DMS53 treated with DMSO at 0.1 percent for 48 hours (cell line): ENCODE measurements around the gene FNDC3B.
"Not testable (repeated sequence)": the region's sequence is repeated elsewhere in the genome, so short reads cannot be mapped to it uniquely, and the experiment has no call there.

Source experiments
- DNase-seq: peaks from one replicate; lab custom pipeline; 2025; ENCODE audit not compliant: unreplicated experiment; lab: John Stamatoyannopoulos, UW

Gene FNDC3B

GRCh38 chr3:172354931-172355499 lies 315.6 kb downstream of the FNDC3B start:
- DNase-seq = no peak

GRCh38 chr3:172355836-172356235 lies 316.5 kb downstream of the FNDC3B start:
- DNase-seq = no peak

DNA sequence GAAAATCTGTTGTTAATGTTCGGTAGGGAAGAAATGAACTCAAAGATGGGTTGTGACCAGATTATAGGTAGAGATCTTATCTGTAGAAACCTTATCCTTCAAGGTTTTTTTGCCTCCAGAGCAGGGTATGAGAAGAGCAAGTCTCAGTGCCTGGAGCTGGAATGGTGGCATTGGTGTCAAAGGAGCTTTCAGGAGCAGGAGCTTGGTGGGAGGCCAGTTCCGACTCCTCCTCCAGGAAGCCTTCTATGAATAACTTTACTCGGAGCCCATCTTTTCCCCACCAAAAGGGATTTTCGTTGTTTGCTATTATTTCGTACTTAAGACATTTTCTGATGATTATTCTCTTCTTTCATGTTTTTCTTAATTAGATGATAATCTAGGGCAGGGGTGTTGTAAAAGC lies 317.0 kb downstream of the FNDC3B start:
- DNase-seq = no peak

GRCh38 chr3:172357850-172358754 lies 318.7 kb downstream of the FNDC3B start:
- DNase-seq = no peak

DNA sequence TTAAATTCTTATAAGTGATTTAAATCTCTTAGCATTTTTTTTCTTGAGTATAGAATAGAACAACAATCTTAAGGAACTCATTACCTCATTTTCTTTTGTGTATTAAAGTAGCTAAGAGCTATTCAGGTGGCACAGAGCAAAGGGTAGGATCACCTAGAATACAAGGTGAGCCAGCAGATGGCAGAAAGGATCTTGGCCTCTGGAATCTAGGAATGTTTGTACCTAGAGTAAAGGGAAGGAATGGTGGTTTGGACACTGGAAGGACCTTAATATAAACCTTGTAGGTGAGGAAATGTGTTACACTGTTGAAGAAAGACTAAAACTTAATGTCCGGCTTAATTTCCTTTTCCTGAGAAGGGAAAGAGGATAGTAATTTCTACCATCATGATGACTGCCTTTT lies 319.9 kb downstream of the FNDC3B start:
- no peak for DNase-seq

- no peak for DNase-seq
These were observed 320.6 kb downstream of the FNDC3B start for GRCh38 chr3:172359996-172360395.

GRCh38 chr3:172362583-172362982 lies 323.2 kb downstream of the FNDC3B start:
- DNase-seq = no peak

GRCh38 chr3:172364374-172365027 lies 325.1 kb downstream of the FNDC3B start:
- no peak for DNase-seq

- DNase-seq = no peak
These were observed 325.7 kb downstream of the FNDC3B start for GRCh38 chr3:172365028-172365567.

DNA sequence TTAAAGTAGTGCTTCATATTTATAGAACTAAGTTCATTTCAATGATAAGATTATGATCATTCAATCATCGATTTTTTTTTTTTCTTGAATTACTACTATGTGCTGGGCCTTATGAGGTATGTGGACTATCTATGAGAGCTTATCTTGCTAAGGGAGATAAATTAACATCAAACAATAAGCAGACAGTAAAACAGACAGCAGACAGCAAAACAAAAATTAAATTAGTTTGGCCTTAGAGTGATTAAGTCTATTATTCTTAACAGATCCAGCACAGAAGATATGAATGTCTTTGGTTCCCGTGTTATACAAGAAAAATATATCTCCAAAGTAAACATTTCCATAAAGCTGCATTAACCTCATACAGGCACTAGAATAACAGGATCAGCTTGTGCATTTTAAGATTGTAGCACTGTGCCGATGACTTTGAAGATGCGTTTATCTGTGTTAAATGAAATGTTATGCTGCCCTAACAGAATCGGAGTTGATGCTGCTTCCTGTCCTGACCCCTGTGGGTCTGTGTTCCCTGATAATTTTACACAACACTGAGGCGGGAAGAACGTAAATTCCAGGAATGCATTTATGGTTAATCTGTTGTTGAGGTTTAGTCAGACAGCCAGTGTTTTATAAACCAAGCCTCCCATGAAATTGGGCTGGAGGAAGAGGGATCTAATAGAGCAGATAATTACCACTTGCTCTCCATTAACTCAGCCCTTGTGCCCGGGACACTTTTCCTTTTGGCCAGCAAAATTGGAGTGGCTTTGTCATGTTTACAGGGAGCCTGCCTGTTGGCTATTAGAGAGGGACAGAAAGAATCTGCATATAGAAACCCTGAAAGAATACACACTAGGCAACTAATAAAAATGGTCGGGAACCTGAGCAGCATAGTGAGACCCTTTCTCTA lies 328.1 kb downstream of the FNDC3B start:
- DNase-seq = no peak

DNA sequence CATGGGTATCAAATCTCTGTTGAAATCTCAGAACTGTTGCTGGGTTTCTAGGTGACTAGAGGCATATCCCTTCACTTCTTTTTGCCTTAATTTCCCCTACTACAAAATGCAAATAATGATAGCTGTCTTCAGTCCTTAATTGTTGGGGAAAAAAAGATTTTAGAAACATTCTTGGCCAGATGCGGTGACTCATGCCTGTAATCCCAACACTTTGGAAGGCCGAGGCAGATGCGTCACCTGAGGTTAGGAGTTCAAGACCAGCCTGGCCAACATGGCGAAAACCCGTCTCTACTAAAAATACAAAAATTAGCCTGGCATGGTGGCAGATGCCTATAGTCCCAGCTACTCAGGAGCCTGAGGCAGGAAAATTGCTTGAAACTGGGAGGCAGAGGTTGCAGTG lies 329.2 kb downstream of the FNDC3B start:
- DNase-seq = not testable (repeated sequence)

DNA sequence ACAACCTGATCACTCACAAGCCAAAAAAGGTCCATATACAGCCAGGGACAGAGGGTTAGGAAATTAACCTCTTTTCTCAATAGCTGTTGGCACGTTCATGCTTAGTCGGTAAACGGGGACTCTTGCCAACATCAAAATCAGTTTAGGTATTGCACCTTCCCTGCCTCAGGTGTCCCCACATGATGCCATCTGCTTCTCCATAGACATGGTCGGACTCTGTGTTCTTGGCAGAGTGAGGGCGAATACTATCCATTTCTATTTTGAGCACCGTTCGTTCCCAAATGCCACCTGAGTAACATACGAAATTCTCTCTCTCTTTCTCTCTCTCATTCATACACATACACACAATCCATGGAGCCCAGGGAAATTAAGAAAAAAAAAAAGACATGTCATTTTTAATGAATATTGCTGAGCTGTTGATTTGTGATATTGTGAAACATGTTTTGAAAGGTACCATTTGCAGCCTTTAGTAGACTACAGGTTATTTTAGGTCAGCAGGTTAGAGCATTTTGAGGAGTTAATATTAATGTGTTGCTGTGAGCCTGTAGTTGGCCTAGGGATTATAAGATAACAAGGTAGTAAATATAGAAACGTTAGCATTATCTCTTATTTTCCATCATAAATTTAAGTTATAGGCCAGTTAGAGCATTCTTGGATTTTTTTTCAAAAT lies 330.3 kb downstream of the FNDC3B start:
- DNase-seq = no peak

DNA sequence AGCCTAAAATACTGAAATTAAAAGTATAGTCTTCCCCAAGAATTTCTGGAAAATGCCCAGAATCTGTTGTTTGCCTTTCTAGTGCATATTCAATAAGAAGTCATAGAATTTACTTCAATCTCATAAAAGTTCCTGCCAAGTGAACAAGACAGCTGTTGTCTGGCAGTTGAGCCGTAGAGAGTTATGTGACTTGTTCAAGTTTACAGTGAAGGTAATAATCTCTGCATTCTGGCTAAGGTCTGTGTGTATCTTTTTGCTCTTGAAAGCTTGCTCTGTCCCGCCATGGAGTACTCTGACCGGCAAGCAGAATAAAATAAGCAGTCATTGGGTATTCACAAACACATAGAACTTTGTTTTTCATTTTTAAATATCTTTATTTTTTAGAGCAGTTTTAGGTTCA lies 331.0 kb downstream of the FNDC3B start:
- no peak for DNase-seq

DNA sequence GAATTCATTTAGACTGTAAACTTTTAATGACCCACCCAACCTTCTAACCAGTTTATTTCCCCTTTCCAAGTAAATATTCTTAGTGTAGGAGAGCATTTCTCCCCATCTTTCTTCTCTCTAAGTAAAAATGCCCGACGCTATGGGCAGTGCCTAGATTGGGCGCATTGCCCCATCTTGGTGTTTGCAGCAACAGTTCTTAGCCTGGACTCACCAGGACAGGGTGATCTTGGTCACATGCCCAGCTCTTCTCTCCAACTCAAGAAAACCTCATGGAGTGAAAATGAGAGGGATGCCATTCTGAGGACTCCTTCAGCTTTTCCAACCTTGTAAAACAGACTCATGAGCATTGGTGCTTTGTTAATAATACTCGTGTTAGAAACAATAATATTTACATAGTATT lies 332.2 kb downstream of the FNDC3B start:
- no peak for DNase-seq

- DNase-seq = no peak
These were observed 333.5 kb downstream of the FNDC3B start for GRCh38 chr3:172372895-172373294.

GRCh38 chr3:172373912-172374311 lies 334.5 kb downstream of the FNDC3B start:
- no peak for DNase-seq

- no peak for DNase-seq
These were observed 335.9 kb downstream of the FNDC3B start for GRCh38 chr3:172375206-172375850.

DNA sequence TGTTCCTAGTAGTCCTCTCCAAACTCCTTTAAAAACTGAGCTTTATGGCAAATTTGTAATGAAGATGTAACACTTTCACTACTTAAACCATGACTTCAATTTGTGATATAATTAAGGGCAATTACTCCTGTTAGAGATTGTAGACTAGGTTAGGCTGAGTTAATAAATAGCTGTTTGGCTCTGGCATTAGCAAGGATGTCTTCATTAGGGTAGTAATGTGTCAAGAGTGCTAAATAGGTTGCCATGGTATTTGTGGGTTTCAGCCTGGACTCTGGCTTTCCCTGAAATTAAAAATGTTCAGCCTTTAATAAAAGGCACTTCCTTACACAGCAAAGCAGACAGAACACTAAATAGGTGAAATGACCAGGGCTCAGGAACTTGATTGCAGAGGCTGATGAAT lies 337.0 kb downstream of the FNDC3B start:
- no peak for DNase-seq

DNA sequence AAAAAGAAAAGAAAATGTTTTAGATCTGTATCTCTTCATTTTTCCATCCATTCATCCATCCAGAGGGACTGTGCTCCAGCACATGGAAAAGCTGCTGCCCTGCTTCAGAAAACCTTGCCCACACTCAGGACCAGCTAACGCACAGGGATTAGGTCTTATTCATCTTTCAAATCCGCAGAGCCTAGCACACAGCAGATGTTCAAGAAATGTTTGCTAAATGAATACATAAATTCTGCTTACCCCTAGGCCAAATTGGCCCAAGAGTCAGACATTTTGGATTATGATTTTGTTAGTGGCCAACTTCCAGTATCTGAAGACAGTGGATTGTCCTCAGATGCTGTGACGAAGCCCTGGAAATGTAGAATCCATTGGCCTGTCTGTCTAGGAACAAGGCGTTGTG lies 337.5 kb downstream of the FNDC3B start:
- no peak for DNase-seq

DNA sequence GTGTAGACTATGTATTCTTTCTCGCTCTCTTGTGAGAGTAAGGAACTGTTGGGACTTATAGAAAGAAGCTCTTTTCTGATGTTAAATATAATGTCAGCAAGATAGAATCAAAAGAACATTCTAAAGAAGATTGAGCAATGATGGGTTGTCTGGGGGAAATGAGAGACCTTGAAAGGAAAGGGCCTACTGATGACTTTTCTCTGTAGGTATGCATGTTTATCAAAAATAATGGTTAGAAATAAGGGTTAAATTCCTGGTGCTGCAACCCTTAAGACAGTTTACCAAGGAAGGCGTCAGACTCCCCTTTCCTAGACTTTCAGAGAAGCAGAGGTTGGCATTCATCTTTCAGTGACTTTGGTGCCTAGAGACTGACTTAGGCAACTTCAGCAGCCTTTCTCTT lies 339.1 kb downstream of the FNDC3B start:
- no peak for DNase-seq
